DOHH2 (cell line): ENCODE measurements around the gene KDM8.

Experiments used
- H3F3A ChIP-seq: fragments of 200-600 bp; sonication (generic), shearing (Covaris generic); 2 replicates; pipeline ENCODE4 v1.6.0; 2016; ENCODE audit warnings: antibody characterized with exemption, mild to moderate bottlenecking; ENCODE audit not compliant: control insufficient read depth, insufficient read depth
- H3K27ac ChIP-seq: fragments of 200-600 bp; sonication (generic); 2 replicates; pipeline ENCODE4 v1.5.1; 2014; ENCODE audit warnings: low read depth, mild to moderate bottlenecking, low read length, moderate library complexity
- H3K27me3 ChIP-seq: fragments of 200-600 bp; sonication (generic); 2 replicates; pipeline ENCODE4 v1.6.1; 2014; ENCODE audit warnings: mild to moderate bottlenecking, low read length, mixed read lengths; ENCODE audit not compliant: control insufficient read depth
- H3K36me3 ChIP-seq: fragments of 200-600 bp; sonication (generic); 2 replicates; pipeline ENCODE4 v1.6.1; 2014; ENCODE audit warnings: mild to moderate bottlenecking, low read length, moderate library complexity, mixed read lengths; ENCODE audit not compliant: control insufficient read depth
- H3K4me1 ChIP-seq: fragments of 200-600 bp; sonication (generic); 2 replicates; pipeline ENCODE4 v1.6.1; 2014; ENCODE audit warnings: mild to moderate bottlenecking, low read length, mixed read lengths; ENCODE audit not compliant: control insufficient read depth
- H3K4me2 ChIP-seq: fragments of 200-600 bp; sonication (generic); 2 replicates; pipeline ENCODE4 v1.6.0; 2014; ENCODE audit warnings: mild to moderate bottlenecking, low read length, moderate library complexity
- H3K4me3 ChIP-seq: fragments of 200-600 bp; sonication (generic); 2 replicates; pipeline ENCODE4 v1.5.1; 2014; ENCODE audit warnings: mild to moderate bottlenecking, low read length, mixed read lengths
- H3K79me2 ChIP-seq: fragments of 200-600 bp; sonication (generic); 2 replicates; pipeline ENCODE4 v1.6.1; 2014; ENCODE audit warnings: mild to moderate bottlenecking, low read length, mixed read lengths; ENCODE audit not compliant: control insufficient read depth
- H3K9me2 ChIP-seq: fragments of 200-600 bp; sonication (generic); replicated peaks from 2 replicates; pipeline ENCODE4 v1.6.1; 2014; ENCODE audit warnings: mild to moderate bottlenecking, low read length, mixed read lengths; ENCODE audit not compliant: control insufficient read depth
- H3K9me3 ChIP-seq: fragments of 200-600 bp; sonication (generic); 2 replicates; pipeline ENCODE4 v1.6.1; 2014; ENCODE audit warnings: antibody characterized with exemption, low read length, mixed read lengths; ENCODE audit not compliant: control insufficient read depth, insufficient read depth
- H4K20me1 ChIP-seq: fragments of 200-600 bp; sonication (generic); 2 replicates; pipeline ENCODE4 v1.6.0; 2014; ENCODE audit warnings: low read depth, mild to moderate bottlenecking, antibody characterized with exemption, low read length, moderate library complexity; ENCODE audit not compliant: control insufficient read depth, insufficient read depth
- EZH2phosphoT487 ChIP-seq: fragments of 200-600 bp; sonication (generic); IDR thresholded peaks from 2 replicates; pipeline ENCODE4 v1.6.1; 2017; ENCODE audit warnings: borderline replicate concordance, mild to moderate bottlenecking, antibody characterized with exemption, low read length, moderate library complexity, mixed read lengths
- TF ChIP-seq, protein P1 (sequence below): fragments of 200-600 bp; sonication (generic); IDR thresholded peaks from one replicate; pipeline ENCODE4 v1.5.1; 2014; ENCODE audit warnings: antibody characterized with exemption, mild to moderate bottlenecking, low read depth, low read length; ENCODE audit not compliant: poor library complexity, severe bottlenecking

The KDM8 gene

DNA sequence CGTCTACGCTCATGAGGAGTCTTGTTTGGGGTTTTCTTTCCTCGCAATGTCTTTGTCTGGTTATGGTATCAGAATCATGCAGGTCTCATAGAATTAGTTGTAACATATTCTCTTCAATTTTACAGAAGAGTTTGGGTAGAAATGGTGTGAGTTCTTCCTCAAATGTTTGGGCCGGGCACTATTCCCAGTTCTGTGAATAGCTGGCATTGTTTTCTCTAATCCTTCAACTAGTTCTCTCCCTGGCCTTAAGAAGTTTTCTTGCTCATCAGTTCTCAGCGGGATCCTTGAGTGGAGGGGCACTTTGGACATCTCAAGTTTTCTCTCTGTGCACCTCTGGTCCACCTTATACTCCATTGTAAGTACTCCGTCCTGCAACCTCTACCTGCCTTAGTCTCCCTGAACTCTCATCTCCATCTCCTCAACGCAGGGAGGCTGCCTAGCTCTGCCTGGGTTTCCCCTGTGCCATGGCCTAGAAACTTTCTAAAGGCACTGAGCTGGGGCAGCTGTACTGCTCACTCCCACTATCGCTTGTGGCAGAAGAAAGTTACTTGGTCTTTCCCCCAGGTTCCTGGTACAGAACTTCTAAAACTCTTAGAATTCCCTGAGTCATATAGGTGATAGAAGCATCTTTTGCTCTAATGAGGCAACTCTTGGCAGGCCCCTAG is 48.3 kb downstream of the KDM8 start:
- Histone ChIP-seq H3K79me2 (no peaks in the 10 kb centered on the region; the same call in 1 of the 2 replicates), H3K9me2 (no peaks in the 10 kb centered on the region), H3K4me2 (no peak overlapping the region), H3K4me3 (no peak overlapping the region), H3K27me3 (no peaks in the 10 kb centered on the region), H3F3A (peaks cover 7% of the 10 kb centered on the region; the same call in 1 of the 2 replicates), H4K20me1 (no peaks in the 10 kb centered on the region), H3K4me1 (peaks cover 26% of the 10 kb centered on the region), H3K27ac (no peak overlapping the region), H3K36me3 (peaks cover 35% of the 10 kb centered on the region), H3K9me3 (no peaks in the 10 kb centered on the region)
- TF ChIP-seq, protein P1, sequence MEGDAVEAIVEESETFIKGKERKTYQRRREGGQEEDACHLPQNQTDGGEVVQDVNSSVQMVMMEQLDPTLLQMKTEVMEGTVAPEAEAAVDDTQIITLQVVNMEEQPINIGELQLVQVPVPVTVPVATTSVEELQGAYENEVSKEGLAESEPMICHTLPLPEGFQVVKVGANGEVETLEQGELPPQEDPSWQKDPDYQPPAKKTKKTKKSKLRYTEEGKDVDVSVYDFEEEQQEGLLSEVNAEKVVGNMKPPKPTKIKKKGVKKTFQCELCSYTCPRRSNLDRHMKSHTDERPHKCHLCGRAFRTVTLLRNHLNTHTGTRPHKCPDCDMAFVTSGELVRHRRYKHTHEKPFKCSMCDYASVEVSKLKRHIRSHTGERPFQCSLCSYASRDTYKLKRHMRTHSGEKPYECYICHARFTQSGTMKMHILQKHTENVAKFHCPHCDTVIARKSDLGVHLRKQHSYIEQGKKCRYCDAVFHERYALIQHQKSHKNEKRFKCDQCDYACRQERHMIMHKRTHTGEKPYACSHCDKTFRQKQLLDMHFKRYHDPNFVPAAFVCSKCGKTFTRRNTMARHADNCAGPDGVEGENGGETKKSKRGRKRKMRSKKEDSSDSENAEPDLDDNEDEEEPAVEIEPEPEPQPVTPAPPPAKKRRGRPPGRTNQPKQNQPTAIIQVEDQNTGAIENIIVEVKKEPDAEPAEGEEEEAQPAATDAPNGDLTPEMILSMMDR, result no peak
- TF ChIP-seq EZH2phosphoT487, result no peak

DNA sequence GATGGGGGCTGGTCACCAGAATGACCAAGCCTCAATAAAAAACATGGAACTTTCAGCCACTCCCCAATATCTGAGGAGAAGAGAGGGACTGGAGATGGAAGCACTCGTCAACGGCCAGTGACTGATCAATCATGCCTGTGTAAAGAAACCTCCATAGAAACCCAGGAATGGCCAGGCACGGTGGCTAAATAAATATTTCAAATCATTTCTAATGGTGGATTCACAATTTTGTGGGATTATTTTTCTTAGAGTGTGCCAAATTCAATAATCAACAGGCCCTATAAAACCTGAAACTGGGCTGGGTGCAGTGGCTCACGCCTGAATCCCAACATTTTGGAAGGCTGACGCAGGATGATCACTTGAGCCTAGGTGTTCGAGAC is 48.9 kb downstream of the KDM8 start:
- Histone ChIP-seq H3F3A (peaks cover 7% of the 10 kb centered on the region; the same call in 1 of the 2 replicates), H3K79me2 (no peaks in the 10 kb centered on the region; the same call in 1 of the 2 replicates)

DNA sequence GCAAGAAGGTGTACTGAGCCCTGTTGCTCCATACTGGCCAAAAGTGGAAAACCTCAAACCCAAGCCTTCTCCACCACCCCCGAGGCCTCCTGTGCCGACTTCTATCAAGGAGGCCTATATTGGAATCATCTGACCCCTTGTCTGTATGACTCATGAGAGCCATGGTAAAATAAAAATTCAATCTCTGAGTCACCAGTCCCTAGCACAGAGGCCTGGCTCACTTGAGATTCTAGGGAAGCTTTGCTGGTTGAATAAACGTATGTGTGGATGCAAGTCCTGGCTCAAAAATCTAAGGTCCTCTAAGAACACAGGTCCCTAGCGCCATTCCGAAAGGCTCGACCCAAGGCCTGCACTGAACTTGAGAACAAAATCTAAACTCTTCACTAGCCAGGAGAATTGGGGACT is 50.2 kb downstream of the KDM8 start:
- no peak overlapping the region for H3K4me3 ChIP-seq
- H3K27me3 ChIP-seq, result no peaks in the 10 kb centered on the region
- no peaks in the 10 kb centered on the region for H3K9me3 ChIP-seq
- H3K4me1 ChIP-seq, result peaks cover 17% of the 10 kb centered on the region
- H4K20me1 ChIP-seq, result no peaks in the 10 kb centered on the region
- no peak overlapping the region for H3K4me2 ChIP-seq
- no peak for TF ChIP-seq EZH2phosphoT487
- TF ChIP-seq, protein P1, result no peak
- no peaks in the 10 kb centered on the region; the same call in 1 of the 2 replicates for H3K79me2 ChIP-seq
- H3K36me3 ChIP-seq, result peaks cover 44% of the 10 kb centered on the region
- no peaks in the 10 kb centered on the region for H3K9me2 ChIP-seq
- no peak overlapping the region for H3K27ac ChIP-seq
- H3F3A ChIP-seq, result peaks cover 7% of the 10 kb centered on the region; the same call in 1 of the 2 replicates

More for the DNA sequence above, 48.9 kb downstream of the KDM8 start:
- Histone ChIP-seq H3K27ac (no peak overlapping the region), H3K27me3 (no peaks in the 10 kb centered on the region), H3K9me3 (no peaks in the 10 kb centered on the region), H3K4me1 (peaks cover 21% of the 10 kb centered on the region), H3K36me3 (peaks cover 40% of the 10 kb centered on the region), H3K4me2 (no peak overlapping the region), H4K20me1 (no peaks in the 10 kb centered on the region), H3K9me2 (no peaks in the 10 kb centered on the region), H3K4me3 (no peak overlapping the region)
- TF ChIP-seq EZH2phosphoT487, result no peak
- TF ChIP-seq, protein P1, result no peak
